ENCODE measurements around the gene FSTL5. TPM values are rescaled to one million over a fixed set of nuclear protein-coding genes. Genes with fewer than 3 reads are reported as not detected.
"Not testable (repeated sequence)": the region's sequence is repeated elsewhere in the genome, so short reads cannot be mapped to it uniquely, and the experiment has no call there.

The FSTL5 gene
- not detected for polyA plus RNA-seq

DNA sequence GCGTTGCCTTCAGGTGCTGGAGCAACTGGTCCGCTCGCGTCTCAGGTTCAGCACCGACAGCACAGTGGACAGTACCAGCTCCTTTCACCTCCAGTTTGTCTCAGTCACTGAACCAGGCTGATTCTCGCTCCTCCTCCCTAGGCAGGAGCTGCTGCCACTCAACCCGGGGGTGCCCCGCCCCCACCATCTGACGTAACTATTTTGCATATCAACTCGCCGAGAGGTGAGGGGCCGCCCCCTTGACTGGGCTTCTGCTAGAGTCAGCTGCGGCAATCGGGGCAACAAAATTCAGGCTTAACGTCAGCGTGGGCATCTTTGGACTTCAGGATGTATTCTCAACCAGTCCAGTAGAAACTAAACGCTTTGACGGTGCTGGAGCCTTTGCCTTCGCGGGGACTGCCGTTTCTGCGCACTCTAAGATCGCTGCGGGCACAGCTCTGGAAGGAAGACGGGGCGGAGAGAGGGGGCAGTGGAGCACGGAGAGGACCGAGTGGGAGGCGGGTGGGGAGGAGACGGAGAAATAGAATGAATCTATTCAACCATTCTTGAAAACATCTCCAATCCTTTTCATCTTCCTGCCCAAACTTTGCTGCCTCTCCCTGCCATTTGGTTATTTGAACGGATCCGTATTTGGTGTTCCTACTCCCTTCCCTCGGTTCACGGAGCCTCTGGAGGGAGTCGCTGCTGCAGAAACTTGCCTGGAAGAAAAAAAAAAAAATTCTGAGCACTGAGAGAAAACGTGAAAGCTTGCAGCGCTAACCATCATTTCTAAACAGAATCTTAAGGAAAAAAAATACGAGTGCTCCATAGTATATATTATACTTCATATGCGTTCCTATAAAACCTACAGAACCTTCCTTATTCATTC is at the start of gene FSTL5:
TSS of gene FSTL5 (minus strand) at position 109 of the 868 bp plus-strand sequence. CDS start 52,604 bp downstream, outside the sequence.
- no peaks in the 10 kb centered on the region for H3K27me3 Mint-ChIP-seq (ENCODE audit: low read depth in 3 of 3)
- no peaks in the 10 kb centered on the region for H3K4me1 Mint-ChIP-seq
- no peaks in the 10 kb centered on the region for H3K36me3 Mint-ChIP-seq
- peaks cover 0 to 16% (median 6%) of the 10 kb centered on the region in 6 donors for H3K9me3 Mint-ChIP-seq
- no peak for DNase-seq
- no peak within 1 kb of the TSS for H3K27ac Mint-ChIP-seq
- H3K4me3 Mint-ChIP-seq: no peak within 1 kb of the TSS

DNA sequence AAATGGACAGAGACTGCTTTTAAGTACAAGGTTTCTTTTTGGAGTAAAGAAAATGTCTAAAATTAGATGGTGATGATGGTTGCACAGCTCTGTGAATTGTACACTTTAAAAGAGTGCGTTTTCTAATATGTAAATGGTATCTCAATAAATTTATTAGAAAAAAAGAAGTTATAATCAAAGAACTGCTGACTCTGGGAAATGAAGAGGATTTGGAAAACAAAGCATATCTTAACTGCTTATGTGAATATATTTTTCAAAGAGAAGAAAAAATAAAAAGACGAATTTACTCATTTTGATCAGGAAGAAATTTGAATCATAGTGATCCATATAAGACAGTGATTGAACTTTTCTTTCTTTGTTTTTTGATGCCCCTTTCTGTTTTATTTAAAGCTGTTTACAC is 45.9 kb upstream of the FSTL5 start:
- Mint-ChIP-seq H3K36me3 (no peaks in the 10 kb centered on the region), H3K4me3 (no peak overlapping the region), H3K9me3 (peaks cover 9 to 53% (median 20%) of the 10 kb centered on the region in 6 donors), H3K4me1 (no peaks in the 10 kb centered on the region), H3K27me3 (ENCODE audit: low read depth in 3 of 3) (no peaks in the 10 kb centered on the region), H3K27ac (no peak overlapping the region)
- DNase-seq: no peak

GRCh38 chr4:162203478-162203877 is 39.7 kb upstream of the FSTL5 start:
- H3K27me3 Mint-ChIP-seq (ENCODE audit: low read depth in 3 of 3); H3K27ac Mint-ChIP-seq; H3K4me1 Mint-ChIP-seq; H3K36me3 Mint-ChIP-seq; H3K4me3 Mint-ChIP-seq; DNase-seq: not testable (repeated sequence)
- H3K9me3 Mint-ChIP-seq: peaks cover 2 to 51% (median 25%) of the 10 kb centered on the region in 6 donors

- no peak overlapping the region for H3K27ac Mint-ChIP-seq
- DNase-seq: no peak
- H3K4me3 Mint-ChIP-seq: no peak overlapping the region
- H3K9me3 Mint-ChIP-seq: peaks cover 2 to 50% (median 21%) of the 10 kb centered on the region in 6 donors
- no peaks in the 10 kb centered on the region for H3K36me3 Mint-ChIP-seq
- H3K4me1 Mint-ChIP-seq: no peaks in the 10 kb centered on the region
- H3K27me3 Mint-ChIP-seq (ENCODE audit: low read depth in 3 of 3): peaks cover 0 to 1% (median 0%) of the 10 kb centered on the region in 3 donors
Observed at GRCh38 chr4:162201673-162202072, 37.9 kb upstream of the FSTL5 start.

DNA sequence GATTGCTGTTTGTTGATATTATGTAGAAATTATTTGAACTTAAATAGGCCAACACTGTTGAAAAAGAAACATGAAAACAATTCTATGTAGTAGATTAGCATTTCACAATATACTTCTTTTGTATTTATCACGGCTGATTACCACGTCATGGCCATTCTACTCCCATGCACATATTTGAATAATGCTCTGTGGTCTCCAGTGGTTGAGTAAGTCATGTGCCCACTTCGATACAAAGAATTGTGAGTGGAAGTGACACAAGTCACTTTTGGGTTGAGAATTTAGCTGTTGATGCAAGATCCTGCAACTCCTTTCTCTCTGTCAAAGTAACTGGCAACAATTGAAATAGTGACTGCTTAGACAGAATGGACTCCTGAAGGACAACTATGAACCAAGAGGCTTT is 6.7 kb upstream of the FSTL5 start:
- no peak for DNase-seq
- Mint-ChIP-seq H3K27ac (no peak overlapping the region), H3K9me3 (peaks cover 0 to 16% (median 2%) of the 10 kb centered on the region in 6 donors), H3K36me3 (no peaks in the 10 kb centered on the region), H3K27me3 (ENCODE audit: low read depth in 3 of 3) (no peaks in the 10 kb centered on the region), H3K4me1 (no peaks in the 10 kb centered on the region), H3K4me3 (no peak overlapping the region)

GRCh38 chr4:162164906-162165510 is 1.2 kb upstream of the FSTL5 start:
- Mint-ChIP-seq H3K36me3 (no peaks in the 10 kb centered on the region), H3K27me3 (ENCODE audit: low read depth in 3 of 3) (no peaks in the 10 kb centered on the region), H3K4me1 (no peaks in the 10 kb centered on the region), H3K27ac (no peak overlapping the region), H3K9me3 (peaks cover 0 to 16% (median 7%) of the 10 kb centered on the region in 6 donors), H3K4me3 (no peak overlapping the region)
- no peak for DNase-seq

DNA sequence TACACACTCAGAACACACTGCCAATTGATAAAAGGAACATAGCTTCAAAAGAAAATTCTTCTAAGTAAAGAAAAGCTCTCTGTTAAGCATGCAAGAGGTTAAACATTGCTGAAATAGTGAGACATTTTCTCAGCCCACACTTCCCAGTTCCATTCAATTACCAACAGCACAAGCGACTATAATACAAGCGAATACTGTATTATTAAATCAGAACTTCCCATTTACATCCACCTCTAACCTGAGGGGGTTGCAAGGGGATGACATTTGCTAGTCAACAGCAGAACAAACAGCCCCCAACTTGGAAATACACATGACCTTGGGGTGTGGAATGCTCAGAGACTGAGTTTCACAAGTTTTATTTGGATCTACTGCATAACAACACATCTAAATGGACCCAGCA is 1.1 kb downstream of the FSTL5 start:
- DNase-seq: no peak
- Mint-ChIP-seq H3K4me3 (no peak overlapping the region), H3K4me1 (no peaks in the 10 kb centered on the region), H3K36me3 (no peaks in the 10 kb centered on the region), H3K27ac (no peak overlapping the region), H3K9me3 (peaks cover 0 to 16% (median 5%) of the 10 kb centered on the region in 6 donors), H3K27me3 (ENCODE audit: low read depth in 3 of 3) (no peaks in the 10 kb centered on the region)

DNA sequence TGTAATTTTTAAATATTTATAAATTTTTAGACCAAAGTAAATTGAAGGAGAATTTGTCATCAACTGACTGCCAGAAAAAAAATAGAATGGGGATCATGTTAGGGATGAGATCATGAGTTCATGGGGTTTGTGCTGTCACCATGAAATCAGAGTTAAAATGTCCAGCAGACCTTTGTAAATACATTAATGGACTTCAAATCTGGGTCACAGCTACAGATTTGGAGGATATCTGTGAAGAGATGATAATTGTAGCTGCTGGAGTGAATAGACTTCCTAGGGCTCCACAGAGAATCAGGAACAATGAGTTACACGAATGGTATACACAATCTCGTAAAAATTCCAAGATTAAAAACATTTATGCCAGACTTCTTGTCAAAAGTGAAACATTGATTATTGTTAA is 6.6 kb downstream of the FSTL5 start:
- H3K36me3 Mint-ChIP-seq: no peaks in the 10 kb centered on the region
- H3K4me3 Mint-ChIP-seq: no peak overlapping the region
- H3K9me3 Mint-ChIP-seq: peaks cover 0 to 7% (median 3%) of the 10 kb centered on the region in 6 donors
- no peak for DNase-seq
- no peak overlapping the region for H3K27ac Mint-ChIP-seq
- H3K4me1 Mint-ChIP-seq: no peaks in the 10 kb centered on the region
- H3K27me3 Mint-ChIP-seq (ENCODE audit: low read depth in 3 of 3): no peaks in the 10 kb centered on the region

GRCh38 chr4:162154862-162155540 is 8.8 kb downstream of the FSTL5 start:
- DNase-seq: no peak
- peaks cover 0 to 7% (median 1%) of the 10 kb centered on the region in 6 donors for H3K9me3 Mint-ChIP-seq
- no peak overlapping the region for H3K27ac Mint-ChIP-seq
- H3K27me3 Mint-ChIP-seq (ENCODE audit: low read depth in 3 of 3): no peaks in the 10 kb centered on the region
- no peak overlapping the region for H3K4me3 Mint-ChIP-seq
- H3K36me3 Mint-ChIP-seq: no peaks in the 10 kb centered on the region
- H3K4me1 Mint-ChIP-seq: no peaks in the 10 kb centered on the region

GRCh38 chr4:162151850-162152249 is 11.9 kb downstream of the FSTL5 start:
- H3K9me3 Mint-ChIP-seq: peaks cover 0 to 10% (median 2%) of the 10 kb centered on the region in 6 donors
- no peaks in the 10 kb centered on the region for H3K36me3 Mint-ChIP-seq
- H3K4me1 Mint-ChIP-seq: no peaks in the 10 kb centered on the region
- no peaks in the 10 kb centered on the region for H3K27me3 Mint-ChIP-seq (ENCODE audit: low read depth in 3 of 3)
- no peak for DNase-seq
- H3K27ac Mint-ChIP-seq: no peak overlapping the region
- H3K4me3 Mint-ChIP-seq: no peak overlapping the region

- no peaks in the 10 kb centered on the region for H3K27me3 Mint-ChIP-seq (ENCODE audit: low read depth in 3 of 3)
Observed at GRCh38 chr4:162151386-162151785, 12.4 kb downstream of the FSTL5 start.

DNA sequence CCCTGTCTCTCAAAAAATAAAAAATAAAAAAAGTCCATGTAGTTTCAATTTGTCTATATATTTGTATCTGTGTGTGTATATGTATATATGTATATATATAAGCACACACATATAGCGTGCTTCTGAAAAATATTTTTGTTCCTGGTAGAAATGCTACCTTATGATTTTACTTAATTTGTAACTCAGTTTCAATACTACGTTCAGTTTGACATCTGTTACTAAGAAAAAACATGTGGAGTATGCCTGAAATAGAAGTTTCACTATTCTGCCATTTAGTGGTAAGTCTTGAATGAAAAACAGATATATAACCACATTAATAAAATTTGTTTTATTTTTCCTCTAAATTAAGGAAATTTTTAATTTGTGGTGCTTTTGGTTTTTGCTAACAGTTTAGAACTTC is 14.2 kb downstream of the FSTL5 start:
- Mint-ChIP-seq H3K4me1 (no peaks in the 10 kb centered on the region), H3K4me3 (no peak overlapping the region), H3K9me3 (peaks cover 0 to 5% (median 1%) of the 10 kb centered on the region in 6 donors), H3K27me3 (ENCODE audit: low read depth in 3 of 3) (no peaks in the 10 kb centered on the region), H3K36me3 (no peaks in the 10 kb centered on the region), H3K27ac (no peak overlapping the region)
- DNase-seq: no peak

More at GRCh38 chr4:162151386-162151785, 12.4 kb downstream of the FSTL5 start:
- Mint-ChIP-seq H3K9me3 (peaks cover 0 to 10% (median 2%) of the 10 kb centered on the region in 6 donors), H3K27ac (no peak overlapping the region), H3K36me3 (no peaks in the 10 kb centered on the region), H3K4me1 (no peaks in the 10 kb centered on the region), H3K4me3 (no peak overlapping the region)
- no peak for DNase-seq

DNA sequence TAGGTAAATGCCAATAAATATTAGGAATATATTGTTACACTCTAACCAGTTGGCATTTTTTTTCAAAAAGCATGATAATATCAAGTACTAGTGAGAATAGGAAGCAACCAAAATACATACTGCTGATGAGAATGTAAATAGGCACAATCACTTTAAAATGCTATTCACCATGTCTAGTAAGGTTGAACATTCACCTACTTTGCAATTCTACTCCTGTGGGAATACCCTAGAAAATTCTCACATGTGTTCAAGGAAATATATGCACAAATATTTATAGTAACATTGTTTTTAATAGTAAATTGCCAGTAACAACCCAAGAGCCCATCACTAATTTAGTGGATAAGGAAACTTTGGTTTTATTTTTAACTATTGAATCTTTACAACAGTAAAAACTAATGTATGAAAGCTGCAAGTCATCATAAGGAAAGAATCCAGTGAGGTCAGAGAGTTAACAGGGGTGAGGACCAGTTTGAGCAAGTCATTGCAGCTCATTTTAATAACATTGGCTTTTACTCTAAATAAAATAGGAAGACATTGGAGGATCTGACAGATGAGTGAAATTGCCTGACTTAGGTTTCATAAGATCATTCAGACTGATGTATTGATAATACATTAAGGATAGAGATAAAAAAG is 23.6 kb downstream of the FSTL5 start:
- no peak for DNase-seq
- Mint-ChIP-seq H3K9me3 (peaks cover 10 to 37% (median 22%) of the 10 kb centered on the region in 6 donors), H3K36me3 (no peaks in the 10 kb centered on the region), H3K27ac (no peak overlapping the region), H3K4me3 (no peak overlapping the region), H3K4me1 (no peaks in the 10 kb centered on the region), H3K27me3 (ENCODE audit: low read depth in 3 of 3) (no peaks in the 10 kb centered on the region)

- Mint-ChIP-seq H3K27me3 (ENCODE audit: low read depth in 3 of 3) (no peaks in the 10 kb centered on the region), H3K9me3 (peaks cover 10 to 42% (median 22%) of the 10 kb centered on the region in 6 donors), H3K36me3 (no peaks in the 10 kb centered on the region), H3K4me3 (no peak overlapping the region), H3K27ac (no peak overlapping the region), H3K4me1 (no peaks in the 10 kb centered on the region)
- no peak for DNase-seq
Observed at GRCh38 chr4:162139412-162139811, 24.4 kb downstream of the FSTL5 start.

All from immature natural killer cell (primary cell).